Measurements from ENCODE around the gene IL25. TPM values are rescaled to one million over a fixed set of nuclear protein-coding genes. Genes with fewer than 3 reads are reported as not detected.
"Not testable (repeated sequence)": the region's sequence is repeated elsewhere in the genome, so short reads cannot be mapped to it uniquely, and the experiment has no call there.

The IL25 gene
- total RNA-seq, 1 donor from 2014 or later: not detected

DNA sequence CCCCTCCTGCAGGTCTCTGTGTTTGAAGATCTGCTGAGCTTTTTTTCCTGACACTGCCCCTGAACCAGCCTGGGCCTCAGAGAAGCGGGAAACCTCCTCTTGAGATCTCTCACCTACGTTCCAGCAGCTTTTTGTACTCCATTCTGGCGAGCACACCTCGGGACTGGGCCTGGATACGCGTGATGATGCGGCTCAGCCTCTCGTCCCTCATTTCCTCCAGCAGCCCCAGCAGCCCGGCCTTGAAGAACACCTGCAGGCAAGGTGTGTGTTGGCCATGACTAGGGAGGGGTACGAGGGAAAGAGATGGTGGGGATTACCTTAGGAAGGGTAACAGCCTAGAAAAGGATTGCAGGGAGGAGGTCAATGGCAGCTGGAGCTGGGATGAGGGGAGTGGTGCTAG, 52.6 kb downstream of the IL25 start:
- Mint-ChIP-seq H3K4me1 (peaks cover 15% of the 10 kb centered on the region), H3K9me3 (no peaks in the 10 kb centered on the region), H3K27me3 (no peaks in the 10 kb centered on the region), H3K36me3 (ENCODE audit: low read depth) (no peaks in the 10 kb centered on the region), H3K4me3 (no peak overlapping the region), H3K27ac (no peak overlapping the region)
- intact Hi-C loops (cut with micrococcal nuclease): no loop called here
- no peak for DNase-seq

DNA sequence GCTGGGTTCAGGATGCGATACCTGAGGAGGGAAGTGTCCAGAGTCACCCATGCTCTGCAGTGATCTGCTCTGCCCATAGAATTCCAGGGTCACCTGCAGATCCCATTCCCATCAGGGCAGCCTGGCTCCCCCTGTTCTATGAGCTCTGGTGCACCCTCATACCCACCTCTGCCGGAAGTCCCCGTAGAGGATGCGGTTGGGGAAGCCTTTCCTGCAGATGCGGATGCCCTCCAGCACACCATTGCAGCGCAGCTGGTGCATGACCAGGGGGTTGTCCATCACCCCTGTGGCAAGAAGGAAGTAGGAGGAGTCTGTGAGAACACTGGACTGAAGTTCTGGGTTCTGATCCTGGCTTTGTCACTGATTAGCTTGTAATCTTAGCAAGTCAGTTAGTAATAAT, 53.2 kb downstream of the IL25 start:
- intact Hi-C loops (cut with micrococcal nuclease); H3K27me3 Mint-ChIP-seq; H3K36me3 Mint-ChIP-seq (ENCODE audit: low read depth); H3K9me3 Mint-ChIP-seq; H3K27ac Mint-ChIP-seq; H3K4me3 Mint-ChIP-seq; DNase-seq: not testable (repeated sequence)
- peaks cover 12% of the 10 kb centered on the region for H3K4me1 Mint-ChIP-seq

Other genes with a start within 250 kb of the IL25 start
- gene SLC7A8, start 189.1 kb upstream of the IL25 start, total RNA-seq: not detected in 2 replicates
- not detected in 2 replicates for gene RNF212B, start 134.9 kb upstream of the IL25 start, total RNA-seq
- gene HOMEZ, start 86.7 kb upstream of the IL25 start, total RNA-seq: 12.9 and 13.5 TPM in 2 replicates
- 21.3 and 23.3 TPM in 2 replicates for gene PPP1R3E, start 70.0 kb upstream of the IL25 start, total RNA-seq
- 5.6 and 5.7 TPM in 2 replicates for gene BCL2L2, start 66.0 kb upstream of the IL25 start, total RNA-seq
- gene PABPN1, start 51.4 kb upstream of the IL25 start, total RNA-seq: 277 and 278 TPM in 2 replicates
- gene SLC22A17, start 19.9 kb upstream of the IL25 start, total RNA-seq: 2.0 and 2.3 TPM in 2 replicates
- not detected in 2 replicates for gene EFS, start 7.6 kb upstream of the IL25 start, total RNA-seq
- gene CMTM5, start 4.2 kb downstream of the IL25 start, total RNA-seq: not detected in 2 replicates
- 0.17 and 0.23 TPM in 2 replicates for gene MYH6, start 35.5 kb downstream of the IL25 start, total RNA-seq
- not detected in 2 replicates for gene MYH7, start 62.9 kb downstream of the IL25 start, total RNA-seq
- gene NGDN, start 96.9 kb downstream of the IL25 start, total RNA-seq: 78.6 and 79.2 TPM in 2 replicates
- gene ZFHX2, start 179.0 kb downstream of the IL25 start, total RNA-seq: 1.8 and 2.8 TPM in 2 replicates
- 14.5 and 16.7 TPM in 2 replicates for gene THTPA, start 183.5 kb downstream of the IL25 start, total RNA-seq
- 135 and 142 TPM in 2 replicates for gene AP1G2, start 195.0 kb downstream of the IL25 start, total RNA-seq
- gene JPH4, start 206.0 kb downstream of the IL25 start, total RNA-seq: not detected in 2 replicates